NCI-H524 treated with DMSO at 0.1 percent for 48 hours (cell line): ENCODE measurements around the gene SLC16A14.
"Not testable (repeated sequence)": the region's sequence is repeated elsewhere in the genome, so short reads cannot be mapped to it uniquely, and the experiment has no call there.

Source experiments
- DNase-seq: peaks from one replicate; lab custom pipeline; 2025; lab: John Stamatoyannopoulos, UW

SLC16A14 gene

DNA sequence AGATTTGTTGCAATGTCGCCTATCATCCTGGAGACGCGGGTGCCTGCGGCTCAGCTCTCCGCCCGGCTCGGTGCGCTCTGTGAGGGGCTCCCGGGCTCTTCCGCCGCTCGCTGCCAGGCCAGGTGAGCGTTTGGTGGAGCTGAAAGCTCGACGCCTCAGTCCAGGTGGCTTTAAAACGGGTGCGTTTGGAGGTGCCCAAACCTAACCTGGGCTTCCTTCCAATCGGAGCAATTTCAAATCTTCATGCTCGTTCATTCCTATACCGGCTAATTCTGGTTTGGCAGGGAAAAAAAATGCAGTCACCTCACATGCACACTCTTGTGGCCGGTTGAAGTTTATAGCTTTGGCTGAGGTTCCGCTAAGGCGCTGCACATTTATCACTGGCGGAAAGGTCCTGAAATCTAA lies at the start of gene SLC16A14:
TSS of gene SLC16A14 (minus strand) at position 274 of the 405 bp plus-strand sequence. CDS start 9,572 bp downstream, outside the sequence.
- DNase-seq: peak; percentile 35

GRCh38 chr2:230106771-230107170 lies 38.0 kb upstream of the SLC16A14 start:
- DNase-seq: no peak

DNA sequence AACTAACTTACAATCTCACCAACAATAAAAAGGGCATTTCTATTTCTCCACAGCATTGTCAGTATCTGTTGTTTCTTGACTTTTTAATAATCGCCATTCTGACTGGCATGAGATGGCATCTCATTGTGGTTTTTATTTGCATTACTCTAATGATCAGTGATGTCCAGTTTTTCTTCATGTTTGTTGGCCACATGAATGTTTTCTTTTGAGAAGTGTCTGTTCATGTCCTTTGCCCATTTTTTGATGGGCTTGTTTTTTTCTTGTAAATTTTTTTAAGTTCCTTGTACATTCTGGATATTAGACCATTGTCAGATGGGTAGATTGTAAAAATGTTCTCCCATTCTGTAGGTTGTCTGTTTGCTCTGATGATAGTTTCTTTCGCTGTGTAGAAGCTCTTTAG lies 33.2 kb upstream of the SLC16A14 start:
- DNase-seq: not testable (repeated sequence)

DNA sequence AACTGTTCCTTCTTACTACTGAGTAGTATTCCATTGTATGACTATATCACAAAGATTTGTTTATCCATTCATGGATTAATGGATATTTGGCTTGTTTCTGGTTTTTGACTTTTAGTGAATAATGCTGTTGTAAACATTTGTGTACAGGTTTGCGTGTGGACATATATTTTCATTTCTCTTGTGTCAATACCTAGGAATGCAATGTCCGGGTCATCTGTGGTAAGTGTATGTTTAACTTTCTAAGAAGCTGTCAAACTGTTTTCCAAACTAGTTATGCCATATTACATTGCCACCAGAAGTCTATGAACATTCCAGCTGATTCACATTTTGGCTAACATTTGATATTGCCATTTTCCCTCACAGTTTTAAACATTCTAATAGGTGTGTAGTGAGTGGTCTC lies 29.1 kb upstream of the SLC16A14 start:
- DNase-seq: no peak

GRCh38 chr2:230097424-230097823 lies 28.7 kb upstream of the SLC16A14 start:
- DNase-seq: no peak

DNA sequence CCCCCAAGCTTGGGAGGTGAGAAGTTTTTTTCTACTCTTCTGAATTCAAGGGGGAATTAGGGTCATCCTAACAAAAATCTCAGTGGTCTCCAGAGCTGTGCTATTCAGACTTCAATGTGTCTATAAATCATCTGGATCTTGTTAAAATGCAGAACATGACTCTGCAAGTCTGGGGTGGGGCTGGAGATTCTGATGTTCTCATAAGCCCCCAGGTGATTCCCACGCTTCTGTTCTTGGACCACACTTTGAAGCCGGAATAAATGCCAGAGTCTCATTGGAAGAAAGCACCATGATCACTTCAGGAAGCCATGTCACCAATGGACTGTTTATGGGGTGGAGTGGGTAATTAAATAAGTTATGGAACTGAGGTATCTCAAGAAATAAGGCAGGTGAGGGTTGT lies 22.2 kb upstream of the SLC16A14 start:
- no peak for DNase-seq

GRCh38 chr2:230085201-230085600 lies 16.5 kb upstream of the SLC16A14 start:
- DNase-seq: no peak

DNA sequence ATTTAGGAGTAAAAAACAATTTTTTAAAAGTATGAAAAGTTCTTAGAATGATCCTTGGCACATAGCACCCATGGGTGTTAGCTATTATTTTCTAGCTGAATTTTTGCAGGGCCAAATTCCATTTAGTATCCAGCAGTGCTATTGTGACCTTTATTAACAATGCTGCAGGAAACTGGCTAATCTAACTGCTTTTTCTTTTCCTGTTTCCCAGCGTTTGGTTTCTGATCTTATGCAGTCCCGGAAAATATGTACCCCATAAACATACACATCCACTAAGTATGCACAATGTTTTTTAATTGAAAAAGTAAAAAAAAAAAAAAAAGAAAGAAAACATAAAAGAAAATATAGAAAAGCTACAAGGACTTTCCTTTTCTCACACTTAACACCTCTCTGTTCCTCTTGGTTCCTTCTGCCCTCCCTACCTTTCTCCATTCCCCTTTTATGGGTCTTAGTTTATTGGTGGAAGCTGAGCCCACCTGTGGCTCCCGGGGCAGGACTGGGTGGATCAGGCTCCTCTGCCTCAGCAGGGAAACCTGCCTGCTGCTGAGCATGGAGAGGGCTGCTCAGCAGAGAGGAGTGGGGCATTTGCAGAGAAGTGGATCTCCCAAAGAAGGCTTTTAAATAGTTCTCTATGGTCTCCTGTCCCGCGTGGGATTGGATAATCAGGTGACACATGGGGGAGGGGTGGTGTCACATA lies 9.3 kb upstream of the SLC16A14 start:
- DNase-seq: no peak

- DNase-seq: no peak
These were observed 8.1 kb upstream of the SLC16A14 start for GRCh38 chr2:230076819-230077218.

DNA sequence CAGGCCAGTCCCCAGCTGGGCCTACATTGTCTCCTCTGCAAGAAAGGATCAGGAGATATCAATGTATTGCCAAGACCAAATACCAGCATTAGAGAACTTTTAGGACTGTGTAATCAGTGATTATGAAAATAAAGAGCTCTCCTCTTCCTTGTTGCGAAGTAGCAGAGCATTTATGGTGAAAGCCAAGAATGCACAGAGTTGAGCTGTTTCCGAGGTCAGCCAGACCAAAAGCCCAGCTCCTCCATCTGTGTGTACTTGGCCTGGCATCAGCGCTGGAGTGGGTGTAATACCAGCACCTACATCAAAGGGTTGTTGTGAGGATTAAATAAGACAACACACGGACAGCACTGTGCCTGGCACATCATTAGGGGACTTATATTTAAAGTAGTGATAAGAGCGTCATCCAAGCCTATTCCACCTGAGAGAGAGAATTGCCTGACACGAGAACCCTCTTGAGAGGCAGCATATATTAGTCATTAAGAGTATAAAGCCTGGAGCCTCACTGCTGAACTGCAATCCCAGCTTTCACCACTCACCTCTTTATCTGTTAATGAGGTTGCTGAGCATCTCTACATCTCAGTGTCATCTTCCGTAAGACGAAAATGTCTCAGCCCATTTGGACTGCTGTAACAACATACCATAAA lies 7.4 kb upstream of the SLC16A14 start:
- DNase-seq: no peak

DNA sequence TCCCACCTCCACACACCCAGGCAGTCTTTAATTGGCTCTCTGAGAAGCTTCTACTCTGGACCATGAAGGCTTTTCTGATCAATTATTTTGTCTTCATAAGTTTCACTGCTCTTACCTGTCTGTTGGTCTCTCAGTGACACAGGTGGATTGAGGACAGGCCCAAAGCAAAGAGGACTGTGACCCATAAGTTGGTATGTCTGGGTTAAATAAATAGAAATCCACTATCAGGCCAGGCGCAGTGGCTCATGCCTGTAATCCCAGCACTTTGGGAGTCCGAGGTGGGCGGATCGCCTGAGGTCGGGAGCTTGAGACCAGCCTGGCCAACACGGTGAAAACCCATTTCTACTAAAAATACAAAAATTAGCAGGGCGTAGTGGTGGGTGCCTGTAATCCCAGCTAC lies 2.7 kb upstream of the SLC16A14 start:
- no peak for DNase-seq

GRCh38 chr2:230069402-230069801 lies 678 bp upstream of the SLC16A14 start:
- DNase-seq: no peak

- no peak for DNase-seq
These were observed 591 bp downstream of the SLC16A14 start for GRCh38 chr2:230068016-230068650.

DNA sequence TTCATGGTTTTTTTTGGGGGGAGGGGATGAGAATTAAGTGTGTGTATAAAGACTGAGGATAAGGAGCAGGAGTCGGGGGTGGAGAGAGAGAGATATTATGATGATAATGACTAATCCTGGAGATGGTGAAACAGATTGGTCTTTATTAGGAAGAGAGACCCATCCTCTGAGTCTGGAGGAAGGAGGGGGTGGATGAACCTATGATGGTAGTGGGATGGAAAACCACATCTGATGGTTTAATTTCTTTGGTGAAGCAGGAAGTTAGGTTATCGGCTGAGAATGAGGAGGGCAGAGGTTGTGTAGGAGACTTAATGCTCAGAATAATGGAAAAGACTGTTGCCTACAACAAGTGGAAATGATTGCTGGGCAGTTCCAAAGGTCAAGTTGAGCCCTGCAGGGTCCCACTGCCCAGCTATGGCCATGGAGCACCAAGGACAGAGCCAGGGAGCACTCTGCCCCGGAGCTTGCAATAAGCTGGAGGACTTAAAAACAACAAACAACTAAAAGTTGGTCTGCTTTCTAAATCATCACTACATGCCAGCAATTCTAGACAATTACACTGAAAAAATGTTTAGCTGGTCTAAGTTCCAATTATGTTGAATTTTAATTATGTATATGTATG lies 7.9 kb downstream of the SLC16A14 start:
- DNase-seq: no peak

- DNase-seq: no peak
These were observed 14.8 kb downstream of the SLC16A14 start for GRCh38 chr2:230053753-230054478.

DNA sequence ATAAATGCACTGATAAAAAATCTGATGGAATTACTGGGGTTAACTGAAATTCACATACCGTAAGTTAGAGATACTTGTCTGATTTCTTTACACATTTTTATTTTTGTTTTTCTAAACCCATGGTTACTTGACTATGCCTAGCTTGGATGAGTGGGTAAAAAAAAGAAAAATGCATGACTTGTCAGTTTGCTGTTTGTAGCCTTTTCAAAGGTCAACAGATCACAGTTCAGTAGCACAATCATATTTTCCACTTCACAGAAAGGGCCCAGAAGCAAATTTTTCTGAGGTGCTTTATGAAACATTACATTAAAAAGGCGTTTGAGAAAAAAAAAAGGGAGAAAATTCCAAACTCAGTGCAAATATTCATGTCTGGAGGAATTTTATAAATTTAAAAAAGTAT lies 16.4 kb downstream of the SLC16A14 start:
- no peak for DNase-seq

DNA sequence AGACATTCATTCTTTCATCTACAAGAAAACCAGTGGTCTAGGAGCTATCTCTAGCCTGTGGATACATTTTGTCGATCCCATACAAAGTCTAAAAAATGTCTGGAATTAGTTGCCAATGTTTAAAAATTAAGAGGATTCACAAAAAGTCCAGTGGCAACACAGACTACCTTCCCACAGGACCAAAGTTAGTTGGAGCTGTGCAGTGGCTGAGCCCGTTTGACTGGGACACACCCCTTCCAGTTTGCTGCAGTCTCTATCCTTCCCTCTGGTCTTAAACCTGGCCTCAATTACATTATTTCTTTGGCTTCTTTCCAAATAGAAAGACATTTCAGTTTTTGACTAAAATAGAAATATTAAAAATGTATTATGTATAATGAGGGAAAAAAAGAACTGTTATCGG lies 18.6 kb downstream of the SLC16A14 start:
- DNase-seq: no peak

GRCh38 chr2:230048010-230048671 lies 20.6 kb downstream of the SLC16A14 start:
- no peak for DNase-seq

DNA sequence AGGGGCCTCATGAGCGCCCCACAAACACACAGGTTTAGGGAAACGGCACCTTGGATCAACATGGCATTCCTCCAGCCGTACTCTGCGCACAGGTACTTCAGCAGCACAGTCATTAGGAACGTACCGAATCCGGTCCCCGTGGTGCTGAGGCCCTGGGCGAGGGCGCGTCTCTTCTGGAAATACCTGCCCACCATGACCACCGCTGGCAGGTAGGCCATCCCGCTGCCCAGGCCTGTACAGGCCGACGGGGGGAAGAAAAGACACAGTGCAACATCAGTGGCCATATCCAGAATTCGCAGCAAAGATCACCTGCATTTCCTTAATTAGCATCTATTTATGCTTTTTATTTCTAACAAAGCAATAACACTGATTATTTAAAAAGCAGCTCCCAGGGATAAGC lies 22.2 kb downstream of the SLC16A14 start:
- no peak for DNase-seq

DNA sequence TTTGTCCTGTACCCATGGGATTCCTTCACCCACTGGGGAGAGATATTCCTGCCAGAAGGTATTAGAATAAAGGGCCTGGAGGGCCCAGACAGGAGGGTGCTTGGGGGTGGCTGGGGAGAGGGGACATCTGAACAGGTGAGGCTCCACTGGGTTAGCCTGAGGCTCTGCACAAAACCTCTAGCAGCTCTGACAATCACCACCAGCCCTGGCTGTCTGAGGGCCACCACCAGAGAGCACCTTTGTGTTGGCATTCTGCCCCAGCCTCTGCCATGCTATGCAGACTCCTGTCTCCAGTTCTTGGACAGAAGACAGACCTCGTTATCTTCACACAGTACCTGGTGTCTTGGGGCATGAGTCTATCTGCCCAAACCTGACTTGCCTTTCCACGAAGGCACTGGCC lies 25.3 kb downstream of the SLC16A14 start:
- DNase-seq: no peak

GRCh38 chr2:230043025-230043424 lies 25.7 kb downstream of the SLC16A14 start:
- DNase-seq: no peak

- DNase-seq: no peak
These were observed 26.5 kb downstream of the SLC16A14 start for GRCh38 chr2:230042195-230042594.
